ENCODE results near the gene CPT1B. TPM values are rescaled to one million over a fixed set of nuclear protein-coding genes. Genes with fewer than 3 reads are reported as not detected.

Gene CPT1B
- total and polyA plus RNA-seq, 2 of the 4 experiments (the other 2 are of a cell fraction), result 0.36 to 1.8 TPM

DNA sequence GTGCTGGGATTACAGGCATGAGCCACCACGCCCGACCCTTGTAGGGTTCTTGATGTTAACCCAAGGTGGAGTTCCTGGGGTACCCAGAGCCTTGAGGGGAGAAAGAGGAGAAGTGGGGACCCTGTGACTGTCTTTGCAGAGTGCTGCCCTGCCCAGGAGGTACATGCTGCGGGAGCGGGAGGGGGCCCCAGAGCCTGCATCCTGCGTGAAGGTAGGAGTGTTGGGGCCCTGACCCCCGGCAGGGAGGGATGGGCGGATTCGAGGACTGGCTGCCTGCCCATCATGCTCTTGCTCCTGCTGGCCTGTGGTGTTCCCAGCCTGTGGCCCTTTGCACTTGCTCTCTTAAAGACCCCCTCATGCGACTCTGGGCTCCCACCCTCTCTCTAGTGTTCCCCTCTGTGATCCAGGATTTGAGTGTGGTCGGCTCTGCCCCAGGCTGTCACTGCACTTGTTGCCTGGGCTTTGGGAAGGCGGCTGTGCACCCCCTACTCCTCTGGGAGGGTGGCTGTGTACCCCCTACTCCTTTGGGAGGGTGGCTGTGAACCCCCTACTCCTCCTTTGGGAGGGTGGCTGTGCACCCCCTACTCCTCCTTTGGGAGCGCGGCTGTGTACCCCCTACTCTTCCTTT, 57.3 kb downstream of the CPT1B start:
- intact Hi-C loops (cut with micrococcal nuclease) (no loop called here), dilution Hi-C loops (cut with HindIII; ENCODE audit: low sequenced_read_pairs, unreplicated experiment) (no loop called here), in situ Hi-C loops (cut with MboI; ENCODE audit: low sequenced_read_pairs) (no loop called here)
- Histone ChIP-seq H3K36me3 (ENCODE audit: control insufficient read depth, insufficient read depth, low read length) (peaks cover 48% of the 10 kb centered on the region), H2AK5ac (ENCODE audit: low read depth, low read length) (no peak overlapping the region), H4K91ac (ENCODE audit: insufficient read depth, low read depth, low read length) (no peak overlapping the region), H2BK120ac (ENCODE audit: low read depth, low read length) (no peak overlapping the region), H3K79me1 (ENCODE audit: low read depth in 1 of 2, low read length in 2 of 2) (peaks cover 15 to 46% of the 10 kb centered on the region in 2 experiments), H3K4me1 (ENCODE audit: control insufficient read depth, insufficient read depth, low read length) (peaks cover 5% of the 10 kb centered on the region), H3K14ac (replicated peaks; ENCODE audit: low read depth, low read length) (no peak overlapping the region), H4K8ac (ENCODE audit: low read depth in 2 of 2, low read length in 2 of 2) (no peak overlapping the region), H2BK5ac (ENCODE audit: low read depth, low read length, poor library complexity, severe bottlenecking) (no peak overlapping the region), H3K18ac (ENCODE audit: low read depth, low read length) (no peak overlapping the region), H3K9me3 (ENCODE audit: control insufficient read depth, insufficient read depth, low read length) (no peaks in the 10 kb centered on the region), H4K5ac (ENCODE audit: low read depth, low read length) (no peak overlapping the region), H3K56ac (ENCODE audit: extremely low read depth, insufficient read depth, low read length) (no peak overlapping the region), H4K20me1 (ENCODE audit: insufficient read depth, low read length) (peaks cover 19% of the 10 kb centered on the region), H2BK20ac (ENCODE audit: low read depth, low read length) (no peak overlapping the region), H3K9ac (ENCODE audit: low read depth, low read length) (no peak overlapping the region), H2BK15ac (ENCODE audit: low read depth, low read length) (no peak overlapping the region), H3K27me3 (ENCODE audit: control insufficient read depth, insufficient read depth, low read length) (no peaks in the 10 kb centered on the region), H2AFZ (replicated peaks; ENCODE audit: low read length, poor library complexity) (no peak overlapping the region), H3K9me1 (ENCODE audit: insufficient read depth, low read length) (peaks cover 2% of the 10 kb centered on the region; the same call in 1 of the 2 replicates), H3K27ac (ENCODE audit: insufficient read depth, low read length) (no peak overlapping the region), H3K23ac (ENCODE audit: low read depth, low read length) (no peak overlapping the region), H3K4me2 (ENCODE audit: low read depth, low read length) (no peak overlapping the region), H3K4me3 (ENCODE audit: insufficient read depth, low read depth, low read length) (no peak overlapping the region), H2AK9ac (replicated peaks; ENCODE audit: low read depth, low read length, poor library complexity) (no peak overlapping the region), H3K4ac (ENCODE audit: low read depth, low read length) (no peak overlapping the region)
- BruUV-seq (replicated peaks), result no TSS peak
- TF ChIP-seq SMC3 (IDR thresholded peaks at IDR 0.05; ENCODE audit: low read depth, low read length) (no peak), RCOR1 (IDR thresholded peaks at IDR 0.05; ENCODE audit: insufficient replicate concordance, low read length) (no peak), MXI1 (IDR thresholded peaks at IDR 0.05; ENCODE audit: borderline replicate concordance, low read depth, low read length) (no peak), POLR2A (IDR thresholded peaks at IDR 0.05; ENCODE audit: low read depth, low read length) (no peak), RAD21 (IDR thresholded peaks at IDR 0.05; ENCODE audit: low read length) (no peak), CEBPB (IDR thresholded peaks at IDR 0.05; ENCODE audit: low read depth, low read length) (no peak), MAFK (IDR thresholded peaks at IDR 0.05; ENCODE audit: low read depth, low read length) (no peak), CHD1 (IDR thresholded peaks at IDR 0.05; ENCODE audit: low read depth, low read length) (no peak), NFE2L2 (IDR thresholded peaks at IDR 0.05; ENCODE audit: low read depth, low read length) (no peak), RFX5 (IDR thresholded peaks at IDR 0.05; ENCODE audit: low read depth, low read length) (no peak), FOS (IDR thresholded peaks at IDR 0.05; ENCODE audit: low read depth, low read length) (no peak), BHLHE40 (IDR thresholded peaks at IDR 0.05; ENCODE audit: low read depth, low read length) (no peak), MAZ (IDR thresholded peaks at IDR 0.05; ENCODE audit: borderline replicate concordance, low read depth, low read length) (no peak)
- TF ChIP-seq, protein P1, sequence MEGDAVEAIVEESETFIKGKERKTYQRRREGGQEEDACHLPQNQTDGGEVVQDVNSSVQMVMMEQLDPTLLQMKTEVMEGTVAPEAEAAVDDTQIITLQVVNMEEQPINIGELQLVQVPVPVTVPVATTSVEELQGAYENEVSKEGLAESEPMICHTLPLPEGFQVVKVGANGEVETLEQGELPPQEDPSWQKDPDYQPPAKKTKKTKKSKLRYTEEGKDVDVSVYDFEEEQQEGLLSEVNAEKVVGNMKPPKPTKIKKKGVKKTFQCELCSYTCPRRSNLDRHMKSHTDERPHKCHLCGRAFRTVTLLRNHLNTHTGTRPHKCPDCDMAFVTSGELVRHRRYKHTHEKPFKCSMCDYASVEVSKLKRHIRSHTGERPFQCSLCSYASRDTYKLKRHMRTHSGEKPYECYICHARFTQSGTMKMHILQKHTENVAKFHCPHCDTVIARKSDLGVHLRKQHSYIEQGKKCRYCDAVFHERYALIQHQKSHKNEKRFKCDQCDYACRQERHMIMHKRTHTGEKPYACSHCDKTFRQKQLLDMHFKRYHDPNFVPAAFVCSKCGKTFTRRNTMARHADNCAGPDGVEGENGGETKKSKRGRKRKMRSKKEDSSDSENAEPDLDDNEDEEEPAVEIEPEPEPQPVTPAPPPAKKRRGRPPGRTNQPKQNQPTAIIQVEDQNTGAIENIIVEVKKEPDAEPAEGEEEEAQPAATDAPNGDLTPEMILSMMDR (conservative IDR thresholded peaks at IDR 0.05; ENCODE audit: low read depth, low read length), result no peak
- TF ChIP-seq, protein P2, sequence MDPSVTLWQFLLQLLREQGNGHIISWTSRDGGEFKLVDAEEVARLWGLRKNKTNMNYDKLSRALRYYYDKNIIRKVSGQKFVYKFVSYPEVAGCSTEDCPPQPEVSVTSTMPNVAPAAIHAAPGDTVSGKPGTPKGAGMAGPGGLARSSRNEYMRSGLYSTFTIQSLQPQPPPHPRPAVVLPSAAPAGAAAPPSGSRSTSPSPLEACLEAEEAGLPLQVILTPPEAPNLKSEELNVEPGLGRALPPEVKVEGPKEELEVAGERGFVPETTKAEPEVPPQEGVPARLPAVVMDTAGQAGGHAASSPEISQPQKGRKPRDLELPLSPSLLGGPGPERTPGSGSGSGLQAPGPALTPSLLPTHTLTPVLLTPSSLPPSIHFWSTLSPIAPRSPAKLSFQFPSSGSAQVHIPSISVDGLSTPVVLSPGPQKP (IDR thresholded peaks at IDR 0.05; ENCODE audit: borderline replicate concordance, low read depth, low read length), result no peak
- TF ChIP-seq, protein P3, sequence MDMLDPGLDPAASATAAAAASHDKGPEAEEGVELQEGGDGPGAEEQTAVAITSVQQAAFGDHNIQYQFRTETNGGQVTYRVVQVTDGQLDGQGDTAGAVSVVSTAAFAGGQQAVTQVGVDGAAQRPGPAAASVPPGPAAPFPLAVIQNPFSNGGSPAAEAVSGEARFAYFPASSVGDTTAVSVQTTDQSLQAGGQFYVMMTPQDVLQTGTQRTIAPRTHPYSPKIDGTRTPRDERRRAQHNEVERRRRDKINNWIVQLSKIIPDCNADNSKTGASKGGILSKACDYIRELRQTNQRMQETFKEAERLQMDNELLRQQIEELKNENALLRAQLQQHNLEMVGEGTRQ (IDR thresholded peaks at IDR 0.05; ENCODE audit: low read depth, low read length), result no peak
- ChIA-PET POLR2A (ENCODE audit: unreplicated experiment) (no interaction called here), CTCF (interaction anchor here (0.5 kb wide), 1 partner anchor 63 kb away, joined by 4 read pairs; no protein-coding TSS in a partner anchor)
- no peak for ATAC-seq (ENCODE audit: low read depth)
- 90% methylated on average over 4 of the region's 13 CpGs; no CpG with 5 or more reads in 1 of the 2 experiments for WGBS, 2 experiments (ENCODE audit: extremely low coverage in 2 of 2, insufficient read length in 1 of 2)
- DNase-seq, result no peak

Measured in IMR-90 (cell line).